G401.6 (cell line): Measurements from ENCODE around the gene SLC8A2.

Experiments
- FAIRE-seq: peaks from 2 replicates; lab custom pipeline; 2012; peaks lifted over from hg19 to GRCh38; lab: Jason Lieb, UNC

Gene SLC8A2

GRCh38 chr19:47471733-47472457 is at the start of gene SLC8A2:
TSS of gene SLC8A2 (minus strand) at chr19:47471893. CDS start at chr19:47466403, 5,490 bp downstream.
- FAIRE-seq: no peak

DNA sequence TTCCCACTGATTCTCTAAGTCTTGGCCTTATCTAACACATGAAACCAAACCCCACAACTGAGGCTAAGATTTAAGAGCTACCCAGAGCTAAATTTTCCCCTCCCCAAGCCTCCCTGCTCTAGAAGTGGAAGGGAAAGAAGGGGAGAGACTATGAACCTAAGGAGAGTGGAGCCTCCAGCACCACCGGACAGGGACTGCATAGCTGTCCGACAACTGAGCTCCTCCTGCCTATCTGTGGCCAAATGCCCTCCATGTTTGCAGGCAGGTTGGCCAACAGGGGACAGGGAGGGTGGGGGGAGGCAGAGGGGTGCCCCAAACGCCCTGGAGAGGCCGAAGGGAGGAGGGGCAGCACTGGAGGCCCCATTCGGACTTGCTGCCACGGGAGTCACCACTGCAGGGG is 49.1 kb upstream of the SLC8A2 start:
- FAIRE-seq: no peak

DNA sequence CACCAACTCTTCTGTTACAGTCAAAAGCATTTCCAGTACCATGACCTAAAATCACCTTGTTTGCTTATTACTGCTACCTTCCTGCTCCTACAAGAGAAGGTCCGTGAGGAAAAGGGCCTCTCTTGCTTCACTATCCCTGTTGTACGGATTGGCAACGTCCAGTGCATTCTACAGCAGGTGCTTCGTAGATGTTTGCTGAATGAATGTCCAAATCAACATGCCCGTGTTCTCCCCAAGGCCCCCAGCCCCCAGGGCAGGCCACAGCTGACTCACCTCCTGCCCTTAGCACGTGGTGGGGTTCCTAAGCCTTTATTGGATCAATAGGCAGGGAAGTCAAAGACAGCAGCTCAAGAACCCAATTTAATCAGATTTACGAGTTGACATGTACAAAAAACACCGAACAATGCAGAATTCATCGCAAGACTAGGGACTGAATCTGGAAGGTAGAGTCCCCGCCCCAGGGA is 48.7 kb upstream of the SLC8A2 start:
- no peak for FAIRE-seq

DNA sequence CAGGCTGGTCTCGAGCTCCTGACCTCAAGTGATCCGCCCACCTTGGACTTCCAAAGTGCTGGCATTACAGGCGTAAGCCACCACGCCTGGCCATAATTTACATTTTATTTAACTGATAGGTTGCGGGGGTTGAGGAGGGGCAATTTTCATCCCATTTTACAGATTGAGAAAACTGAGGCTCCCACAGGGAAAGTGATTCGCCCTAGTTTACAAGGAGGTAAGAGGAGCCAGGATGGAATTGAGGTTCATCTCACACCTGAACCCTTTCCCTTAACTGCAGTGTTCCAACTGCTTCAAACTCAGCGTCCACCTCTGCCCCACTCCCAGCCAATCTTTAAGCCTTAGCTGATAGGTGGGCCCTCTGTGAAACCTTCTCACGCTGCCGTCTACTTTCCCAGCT is 47.2 kb upstream of the SLC8A2 start:
- FAIRE-seq: no peak

- FAIRE-seq: no peak
Observed at GRCh38 chr19:47518139-47518538, 46.4 kb upstream of the SLC8A2 start.

DNA sequence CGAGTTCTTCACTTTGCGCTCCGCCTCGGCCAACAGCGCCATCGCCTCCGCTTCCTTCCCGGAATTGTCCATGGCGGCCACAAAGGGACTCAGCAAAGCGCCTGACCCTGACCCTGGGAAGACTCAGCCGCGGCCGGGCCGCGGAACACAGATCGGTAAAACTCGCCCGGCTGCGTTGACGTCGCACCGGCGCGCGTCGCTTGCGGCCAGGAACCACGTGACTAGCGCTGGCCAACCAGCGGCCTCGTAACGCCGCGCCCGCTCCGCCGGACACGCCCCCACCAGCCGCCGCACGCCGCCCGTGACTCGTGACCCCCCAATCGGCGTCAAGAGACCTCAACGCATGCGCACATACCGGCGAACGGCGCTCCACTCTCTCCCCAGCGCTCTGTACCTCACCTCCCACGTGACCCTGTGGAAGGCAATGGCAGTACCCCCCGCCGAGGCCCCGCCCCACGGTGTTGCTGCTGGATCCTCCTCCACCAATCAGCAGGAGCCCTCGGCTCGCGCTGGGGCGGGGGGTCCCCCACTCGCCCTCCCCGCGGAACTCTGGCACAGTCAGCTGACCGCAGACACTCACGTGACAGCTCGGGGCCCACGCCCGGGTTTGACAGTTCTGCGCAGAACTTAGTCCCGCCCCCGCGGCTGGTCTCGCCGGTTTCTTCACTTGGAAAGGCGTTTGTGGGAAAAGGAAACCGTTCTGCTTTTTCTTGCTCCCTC is 43.3 kb upstream of the SLC8A2 start, which contains the start of gene NAPA:
NAPA (minus strand) TSS at position 195 of the 720 bp plus-strand sequence; CDS start at position 72, 123 bp downstream.
- FAIRE-seq: peak; percentile 99

DNA sequence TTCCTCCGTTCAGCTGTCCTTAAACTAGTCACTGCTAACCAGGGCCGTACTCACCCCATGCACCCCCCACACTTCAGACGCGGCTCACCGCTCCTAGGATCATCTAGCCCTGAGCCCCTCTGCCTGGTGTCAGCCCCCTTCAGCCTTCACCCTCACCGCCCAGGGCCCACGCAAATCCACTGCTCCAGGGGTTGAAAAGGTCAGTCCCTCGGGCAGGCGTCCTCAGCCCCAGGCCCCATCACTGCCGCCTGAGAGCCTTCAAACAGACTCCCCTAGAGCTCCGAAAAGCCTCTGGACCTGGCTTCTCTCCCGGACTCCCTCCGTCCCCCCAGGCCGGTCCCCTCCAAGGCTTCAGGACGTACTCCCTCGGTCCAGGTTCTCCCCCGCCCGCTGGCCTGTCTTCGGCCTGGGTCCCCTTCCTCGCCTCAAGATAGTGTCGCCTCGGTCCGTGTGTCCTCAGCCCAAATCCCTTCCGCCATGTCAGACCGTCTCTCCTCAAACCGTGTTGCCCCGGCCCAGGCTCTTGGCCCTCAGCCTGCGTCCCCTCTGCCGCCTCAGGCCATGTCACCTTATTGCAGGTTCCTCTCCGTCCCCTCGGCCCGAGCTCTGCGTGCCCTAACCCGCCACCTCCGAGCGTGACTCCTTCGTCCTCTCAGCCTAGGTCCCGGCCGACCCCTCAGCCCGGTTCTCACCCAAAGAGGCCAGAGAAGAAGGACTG is 42.6 kb upstream of the SLC8A2 start:
- FAIRE-seq: no peak

GRCh38 chr19:47512948-47513319 is 41.2 kb upstream of the SLC8A2 start:
- FAIRE-seq: no peak

DNA sequence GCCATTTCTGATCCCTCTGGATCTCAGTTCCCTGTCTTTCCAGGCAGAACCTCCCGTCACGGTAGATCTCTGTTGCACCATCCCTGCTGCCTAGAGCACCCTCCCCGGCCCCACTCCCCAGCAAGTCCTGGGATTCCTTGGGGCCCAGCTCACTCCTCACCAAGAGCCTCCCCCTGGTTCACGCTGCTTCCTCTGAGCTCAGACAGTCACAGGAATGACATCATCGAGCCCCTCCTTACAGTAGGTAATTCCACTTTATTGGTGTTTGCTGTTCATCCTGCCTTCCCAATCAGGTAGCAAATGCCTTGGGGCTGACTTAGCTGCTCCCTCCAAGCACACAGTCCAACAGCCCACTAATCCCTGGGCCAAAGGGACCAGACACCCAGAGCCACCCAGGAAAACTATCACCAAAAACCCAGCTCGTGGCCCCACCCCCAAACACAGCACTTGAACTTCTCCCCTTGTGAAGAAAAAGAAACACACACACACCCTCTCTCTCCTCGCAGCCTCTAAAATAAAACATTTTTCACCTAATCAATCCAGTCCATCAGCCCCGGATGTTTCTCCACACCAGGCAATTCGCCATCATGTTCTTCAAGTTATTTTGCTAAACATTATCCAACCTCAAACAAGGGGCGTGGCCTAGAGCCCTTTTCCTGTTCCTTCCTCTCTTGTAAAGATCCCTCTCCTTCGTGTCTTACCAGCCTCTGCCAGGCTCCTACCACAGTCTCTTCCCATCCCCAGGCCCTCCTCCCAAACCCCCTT is 40.7 kb upstream of the SLC8A2 start:
- FAIRE-seq: no peak

GRCh38 chr19:47511681-47512080 is 40.0 kb upstream of the SLC8A2 start:
- FAIRE-seq: no peak

- no peak for FAIRE-seq
Observed at GRCh38 chr19:47511128-47511517, 39.4 kb upstream of the SLC8A2 start.

DNA sequence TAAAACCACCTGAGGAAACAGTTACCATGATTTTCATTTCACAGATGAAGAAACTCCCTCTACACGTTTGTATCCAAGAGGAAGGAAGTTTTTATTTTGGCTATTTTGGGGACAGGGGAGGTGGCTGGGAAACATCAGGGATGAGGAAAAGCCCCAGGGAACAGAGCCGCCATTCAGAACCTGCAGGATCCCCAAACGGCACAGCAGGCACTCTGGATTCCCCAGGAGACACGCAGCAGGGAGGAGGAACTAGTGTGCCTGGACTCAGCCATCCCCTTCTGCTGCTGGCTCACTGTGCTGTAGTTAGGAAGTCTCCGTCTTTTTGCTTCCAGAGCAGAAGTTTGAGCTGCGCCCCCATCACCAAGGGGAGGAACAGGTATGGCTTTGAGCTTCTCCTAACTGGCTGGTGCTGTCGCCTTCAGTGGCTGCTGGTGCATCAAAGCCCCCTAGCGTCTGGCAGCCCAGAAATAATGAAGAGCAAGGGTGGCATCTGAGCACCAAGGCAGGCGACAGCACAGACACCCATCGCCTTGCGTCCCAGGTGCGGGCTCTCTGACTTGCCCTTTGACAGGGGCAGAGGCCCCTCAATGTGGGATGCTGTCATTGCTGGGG is 38.9 kb upstream of the SLC8A2 start:
- no peak for FAIRE-seq

DNA sequence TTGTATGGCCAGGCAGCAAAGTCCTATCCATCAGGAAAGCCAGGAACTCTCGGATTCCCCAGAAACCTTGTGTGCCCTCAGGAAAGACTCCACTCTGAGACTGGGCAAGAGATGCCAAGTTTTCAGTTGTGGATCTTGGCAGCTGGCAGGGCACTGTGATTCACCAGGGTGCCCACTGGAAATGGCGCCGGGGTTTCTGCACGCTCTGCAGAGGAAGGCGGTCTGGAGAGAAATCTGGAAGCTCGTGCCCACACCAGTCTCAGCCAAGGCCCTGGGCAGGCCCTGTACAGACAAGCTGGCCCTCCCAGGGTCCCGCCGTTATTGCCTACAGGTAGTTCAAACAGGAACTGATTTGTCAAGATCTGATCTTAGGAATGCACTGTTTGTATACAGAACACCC is 38.3 kb upstream of the SLC8A2 start:
- FAIRE-seq: no peak

DNA sequence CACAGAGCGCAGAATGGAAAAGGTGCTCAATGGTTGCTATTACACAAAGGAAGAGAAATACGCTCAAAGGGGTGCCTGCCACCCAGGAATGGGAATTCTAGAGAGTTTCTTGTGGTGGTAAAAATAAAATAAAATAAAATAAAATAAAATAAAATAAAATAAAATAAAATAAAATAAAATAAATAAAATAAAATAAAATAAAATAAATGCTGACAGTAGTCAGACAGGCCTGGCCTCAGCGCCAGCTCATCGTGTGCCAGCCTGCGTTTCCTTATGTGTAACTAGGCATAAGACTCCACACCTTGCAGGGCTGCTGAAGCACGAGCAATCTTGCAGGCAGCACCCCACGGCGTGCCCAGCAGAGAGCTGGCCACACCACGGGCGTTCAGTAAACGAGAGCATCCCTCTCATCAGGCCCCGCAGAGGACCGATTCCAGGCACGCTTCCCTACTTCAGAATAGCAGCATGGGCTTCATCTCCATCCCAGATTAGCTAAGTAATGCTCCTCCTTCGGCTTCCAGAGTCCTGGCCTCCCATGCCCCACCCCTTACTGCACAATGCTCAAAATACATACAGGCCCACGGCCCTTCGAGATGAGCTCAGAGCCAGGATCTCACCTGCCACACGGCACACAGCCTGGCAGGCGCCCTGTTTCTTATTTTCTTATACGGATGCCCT is 37.6 kb upstream of the SLC8A2 start:
- no peak for FAIRE-seq

GRCh38 chr19:47508721-47509120 is 37.0 kb upstream of the SLC8A2 start:
- no peak for FAIRE-seq

DNA sequence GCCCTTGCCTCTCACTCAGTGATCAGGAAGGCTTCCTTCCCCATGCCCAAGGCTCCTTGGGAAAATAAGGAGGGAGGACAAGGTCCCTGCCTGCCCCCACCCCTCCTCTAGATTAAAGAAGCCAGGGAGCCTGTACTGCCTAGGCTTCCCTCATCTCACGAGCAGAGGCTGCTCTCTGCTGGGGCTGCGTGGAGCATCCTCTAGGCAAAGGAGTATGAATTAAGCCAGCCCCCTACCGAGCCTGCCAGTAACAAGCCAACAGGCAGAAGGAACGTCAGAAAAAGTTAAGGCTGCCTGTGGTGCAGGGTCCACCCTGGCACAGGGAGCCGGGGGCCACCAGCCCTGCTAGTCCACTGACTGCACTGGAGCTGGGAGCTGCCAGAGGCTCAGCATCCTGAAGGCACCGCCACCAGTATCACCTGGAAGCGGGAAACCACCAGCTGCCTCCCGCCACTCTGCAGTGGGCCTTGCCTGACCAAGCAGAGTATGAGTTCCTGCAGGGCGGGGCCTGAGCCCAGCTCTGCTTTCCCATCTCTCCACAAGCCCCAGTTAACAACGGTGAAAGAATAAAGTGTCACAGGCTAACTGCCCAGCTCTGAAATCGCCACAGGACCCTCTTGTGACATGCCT is 36.3 kb upstream of the SLC8A2 start:
- FAIRE-seq: no peak

GRCh38 chr19:47507012-47507411 is 35.3 kb upstream of the SLC8A2 start:
- FAIRE-seq: no peak

- FAIRE-seq: no peak
Observed at GRCh38 chr19:47506459-47506858, 34.8 kb upstream of the SLC8A2 start.

GRCh38 chr19:47505506-47505905 is 33.8 kb upstream of the SLC8A2 start:
- FAIRE-seq: no peak

- no peak for FAIRE-seq
Observed at GRCh38 chr19:47503826-47504150, 32.1 kb upstream of the SLC8A2 start.
